OCI-LY7 (cell line): ENCODE measurements around the gene SECISBP2. TPM values are rescaled to one million over a fixed set of nuclear protein-coding genes. Genes with fewer than 3 reads are reported as not detected.

Experiments used
- BruUV-seq: library from RNA; stranded (reverse); fragments of 400-500 nt; replicated peaks from 2 replicates; lab custom pipeline; 2021; lab: Mats Ljungman, UMichigan
- CTCF ChIA-PET: fragments of 300-600 bp; sonication (Branson Sonifier 250); formaldehyde crosslinking; loops from one replicate; lab custom pipeline; 2022; ENCODE audit warnings: antibody characterized with exemption; ENCODE audit not compliant: unreplicated experiment; lab: Charles Lee
- POLR2A ChIA-PET: fragments of 300-600 bp; sonication (Branson Sonifier 250); formaldehyde crosslinking; loops from one replicate; lab custom pipeline; 2022; ENCODE audit warnings: antibody characterized with exemption; lab: Charles Lee
- DNase-seq: peaks from one replicate; pipeline ENCODE4 v3.0.0-alpha.2; 2015; ENCODE audit warnings: low spot score
- H2AFZ ChIP-seq: fragments of 200-600 bp; sonication (generic), shearing (Covaris generic); 2 replicates; pipeline ENCODE4 v1.6.1; 2014; ENCODE audit warnings: mild to moderate bottlenecking, antibody characterized with exemption, low read length, moderate library complexity
- H3K27ac ChIP-seq: fragments of 200-600 bp; sonication (generic); 2 replicates; pipeline ENCODE4 v1.5.1; 2014; ENCODE audit warnings: mixed run types, low read depth, mild to moderate bottlenecking, moderate library complexity, low read length, inconsistent platforms; ENCODE audit not compliant: poor library complexity, severe bottlenecking
- H3K36me3 ChIP-seq: fragments of 200-600 bp; sonication (generic); 2 replicates; pipeline ENCODE4 v1.6.1; 2014; ENCODE audit warnings: mild to moderate bottlenecking, antibody characterized with exemption, low read length, moderate library complexity, mixed read lengths; ENCODE audit not compliant: insufficient read depth
- H3K4me1 ChIP-seq: fragments of 200-600 bp; sonication (generic); 2 replicates; pipeline ENCODE4 v1.5.1; 2014; ENCODE audit warnings: mild to moderate bottlenecking, low read length; ENCODE audit not compliant: insufficient read depth, poor library complexity, severe bottlenecking
- H3K4me2 ChIP-seq: fragments of 200-600 bp; sonication (generic); 2 replicates; pipeline ENCODE4 v1.6.1; 2014; ENCODE audit warnings: mild to moderate bottlenecking, low read length
- H3K4me3 ChIP-seq: fragments of 200-600 bp; sonication (generic); 2 replicates; pipeline ENCODE4 v1.5.1; 2014; ENCODE audit warnings: mild to moderate bottlenecking, low read depth, low read length; ENCODE audit not compliant: poor library complexity, severe bottlenecking
- H3K79me2 ChIP-seq: fragments of 200-600 bp; sonication (generic); 2 replicates; pipeline ENCODE4 v1.6.1; 2016; ENCODE audit warnings: low read depth, mild to moderate bottlenecking, low read length, moderate library complexity, mixed read lengths; ENCODE audit not compliant: insufficient read depth
- H3K9me2 ChIP-seq: fragments of 200-600 bp; sonication (generic); 2 replicates; pipeline ENCODE4 v1.6.1; 2016; ENCODE audit warnings: mild to moderate bottlenecking, low read length, mixed read lengths; ENCODE audit not compliant: insufficient read depth
- H3K9me3 ChIP-seq: fragments of 200-600 bp; sonication (generic); 2 replicates; pipeline ENCODE4 v1.6.1; 2014; ENCODE audit warnings: mild to moderate bottlenecking, mixed run types, low read length, mixed read lengths
- H4K20me1 ChIP-seq: fragments of 200-600 bp; sonication (generic); 2 replicates; pipeline ENCODE4 v1.6.1; 2014; ENCODE audit warnings: mild to moderate bottlenecking, antibody characterized with exemption, low read length, moderate library complexity, mixed read lengths; ENCODE audit not compliant: insufficient read depth
- CTCF ChIP-seq: fragments of 200-600 bp; sonication (generic); conservative IDR thresholded peaks from 2 replicates; pipeline ENCODE4 v1.5.1; 2014; ENCODE audit warnings: mild to moderate bottlenecking, antibody characterized with exemption, low read length, moderate library complexity, mixed read lengths
- EZH2phosphoT487 ChIP-seq: fragments of 200-600 bp; sonication (generic); IDR thresholded peaks from 2 replicates; pipeline ENCODE4 v1.6.1; 2018; ENCODE audit warnings: low read depth, borderline replicate concordance, mild to moderate bottlenecking, mixed run types, antibody characterized with exemption, low read length, moderate library complexity, mixed read lengths
- intact Hi-C: fragments of 100-400 bp; cut with micrococcal nuclease; formaldehyde crosslinking; loops from one replicate; pipeline ENCODE4 v1.10.0; 2022; ENCODE audit not compliant: unreplicated experiment
- total RNA-seq, 2 experiments: library from RNA; depleted of rRNA in 1 of 2; stranded (reverse); fragments of >200 nt in 1 of 2; shearing (Covaris generic) in 1 of 2; gene quantifications; 2 replicates each; pipeline ENCODE4 v1.2.3, GENCODE V29; 2014 to 2022

The SECISBP2 gene
- total RNA-seq, 2 experiments from 2014 or later = 77.6 to 85.5 TPM

- intact Hi-C loops = no loop called here
- Histone ChIP-seq H3K4me3 (no peak overlapping the region), H3K4me1 (no peaks in the 10 kb centered on the region), H3K9me3 (no peaks in the 10 kb centered on the region), H3K36me3 (peaks cover 100% of the 10 kb centered on the region), H4K20me1 (no peaks in the 10 kb centered on the region), H3K27ac (no peak overlapping the region), H3K9me2 (no peaks in the 10 kb centered on the region), H3K4me2 (no peak overlapping the region), H2AFZ (no peak overlapping the region), H3K79me2 (no peaks in the 10 kb centered on the region)
- POLR2A ChIA-PET = no interaction called here
- no TSS peak for BruUV-seq
- DNase-seq = no peak
- CTCF ChIA-PET = no interaction called here
- TF ChIP-seq CTCF (no peak), EZH2phosphoT487 (no peak)
Observed at GRCh38 chr9:89353989-89354388, 35.7 kb downstream of the SECISBP2 start.

GRCh38 chr9:89354471-89354870 is 36.2 kb downstream of the SECISBP2 start:
- intact Hi-C loops = no loop called here
- no peaks in the 10 kb centered on the region for H3K79me2 ChIP-seq
- H4K20me1 ChIP-seq = no peaks in the 10 kb centered on the region
- POLR2A ChIA-PET = no interaction called here
- BruUV-seq = no TSS peak
- no peak overlapping the region for H3K4me2 ChIP-seq
- CTCF ChIA-PET = no interaction called here
- no peak overlapping the region for H3K27ac ChIP-seq
- H3K4me3 ChIP-seq = no peak overlapping the region
- peaks cover 100% of the 10 kb centered on the region for H3K36me3 ChIP-seq
- no peaks in the 10 kb centered on the region for H3K9me3 ChIP-seq
- no peaks in the 10 kb centered on the region for H3K4me1 ChIP-seq
- no peaks in the 10 kb centered on the region for H3K9me2 ChIP-seq
- TF ChIP-seq CTCF = no peak
- no peak for TF ChIP-seq EZH2phosphoT487
- H2AFZ ChIP-seq = no peak overlapping the region
- no peak for DNase-seq

GRCh38 chr9:89356782-89357181 is 38.5 kb downstream of the SECISBP2 start:
- H3K9me3 ChIP-seq = no peaks in the 10 kb centered on the region
- H3K4me1 ChIP-seq = no peaks in the 10 kb centered on the region
- H2AFZ ChIP-seq = no peak overlapping the region
- ChIA-PET CTCF (no interaction called here), POLR2A (no interaction called here)
- intact Hi-C loops = no loop called here
- no peak for TF ChIP-seq CTCF
- no peak for TF ChIP-seq EZH2phosphoT487
- no peaks in the 10 kb centered on the region for H3K79me2 ChIP-seq
- no peak overlapping the region for H3K27ac ChIP-seq
- no peak overlapping the region for H3K4me2 ChIP-seq
- no TSS peak for BruUV-seq
- no peaks in the 10 kb centered on the region for H3K9me2 ChIP-seq
- no peak overlapping the region for H3K4me3 ChIP-seq
- H4K20me1 ChIP-seq = no peaks in the 10 kb centered on the region
- peaks cover 100% of the 10 kb centered on the region for H3K36me3 ChIP-seq
- DNase-seq = no peak
